ENCODE data around the gene TMEM121.

Gene TMEM121

GRCh38 chr14:105496831-105497591, 29.4 kb upstream of the TMEM121 start:
- H3K27ac ChIP-seq: no peak overlapping the region
- DNase-seq (ENCODE audit: low read depth, low spot score): no peak

- DNase-seq (ENCODE audit: low read depth, low spot score): no peak
- no peak overlapping the region for H3K27ac ChIP-seq
Observed at GRCh38 chr14:105497671-105498429, 28.5 kb upstream of the TMEM121 start.

GRCh38 chr14:105498430-105499255, 27.7 kb upstream of the TMEM121 start:
- DNase-seq (ENCODE audit: low read depth, low spot score): no peak
- no peak overlapping the region for H3K27ac ChIP-seq

- no peak for DNase-seq (ENCODE audit: low read depth, low spot score)
- no peak overlapping the region for H3K27ac ChIP-seq
Observed at GRCh38 chr14:105499256-105500035, 26.9 kb upstream of the TMEM121 start.

- no peak for DNase-seq (ENCODE audit: low read depth, low spot score)
- H3K27ac ChIP-seq: no peak overlapping the region
Observed at GRCh38 chr14:105500036-105500725, 26.2 kb upstream of the TMEM121 start.

- no peak for DNase-seq (ENCODE audit: low read depth, low spot score)
- H3K27ac ChIP-seq: no peak overlapping the region
Observed at GRCh38 chr14:105500726-105501101, 25.7 kb upstream of the TMEM121 start.

GRCh38 chr14:105501504-105502291, 24.7 kb upstream of the TMEM121 start:
- no peak for DNase-seq (ENCODE audit: low read depth, low spot score)
- no peak overlapping the region for H3K27ac ChIP-seq

- H3K27ac ChIP-seq: no peak overlapping the region
- no peak for DNase-seq (ENCODE audit: low read depth, low spot score)
Observed at GRCh38 chr14:105502446-105503295, 23.7 kb upstream of the TMEM121 start.

GRCh38 chr14:105503296-105503640, 23.1 kb upstream of the TMEM121 start:
- no peak for DNase-seq (ENCODE audit: low read depth, low spot score)
- H3K27ac ChIP-seq: no peak overlapping the region

GRCh38 chr14:105503935-105504692, 22.3 kb upstream of the TMEM121 start:
- no peak overlapping the region for H3K27ac ChIP-seq
- no peak for DNase-seq (ENCODE audit: low read depth, low spot score)

- no peak overlapping the region for H3K27ac ChIP-seq
- DNase-seq (ENCODE audit: low read depth, low spot score): no peak
Observed at GRCh38 chr14:105505101-105505500, 21.3 kb upstream of the TMEM121 start.

- no peak for DNase-seq (ENCODE audit: low read depth, low spot score)
- H3K27ac ChIP-seq: no peak overlapping the region
Observed at GRCh38 chr14:105507247-105507646, 19.1 kb upstream of the TMEM121 start.

GRCh38 chr14:105508069-105508468, 18.3 kb upstream of the TMEM121 start:
- H3K27ac ChIP-seq: no peak overlapping the region
- no peak for DNase-seq (ENCODE audit: low read depth, low spot score)

GRCh38 chr14:105508601-105509000, 17.8 kb upstream of the TMEM121 start:
- no peak overlapping the region for H3K27ac ChIP-seq
- DNase-seq (ENCODE audit: low read depth, low spot score): no peak

GRCh38 chr14:105517096-105517495, 9.3 kb upstream of the TMEM121 start:
- no peak for DNase-seq (ENCODE audit: low read depth, low spot score)
- H3K27ac ChIP-seq: no peak overlapping the region

GRCh38 chr14:105519946-105520698, 6.3 kb upstream of the TMEM121 start:
- no peak for DNase-seq (ENCODE audit: low read depth, low spot score)
- no peak overlapping the region for H3K27ac ChIP-seq

- H3K27ac ChIP-seq: no peak overlapping the region
- no peak for DNase-seq (ENCODE audit: low read depth, low spot score)
Observed at GRCh38 chr14:105525326-105525725, 1.1 kb upstream of the TMEM121 start.

Data from epithelial cell of prostate (primary cell).